C4-2B (cell line): ENCODE data around the gene AKNA.

Experiments used
- CTCF ChIP-seq: fragments of 450-650 bp; conservative IDR thresholded peaks from 2 replicates; pipeline ENCODE4 v1.5.1; 2017; ENCODE audit warnings: mild to moderate bottlenecking
- ZFX ChIP-seq: fragments of 450-650 bp; IDR thresholded peaks from 2 replicates; pipeline ENCODE4 v1.6.1; 2017

- TF ChIP-seq CTCF (no peak), ZFX (no peak)
Measured at GRCh38 chr9:114324492-114324891, 63.3 kb downstream of the AKNA start.
